ENCODE data around the gene ATF4.

DNA sequence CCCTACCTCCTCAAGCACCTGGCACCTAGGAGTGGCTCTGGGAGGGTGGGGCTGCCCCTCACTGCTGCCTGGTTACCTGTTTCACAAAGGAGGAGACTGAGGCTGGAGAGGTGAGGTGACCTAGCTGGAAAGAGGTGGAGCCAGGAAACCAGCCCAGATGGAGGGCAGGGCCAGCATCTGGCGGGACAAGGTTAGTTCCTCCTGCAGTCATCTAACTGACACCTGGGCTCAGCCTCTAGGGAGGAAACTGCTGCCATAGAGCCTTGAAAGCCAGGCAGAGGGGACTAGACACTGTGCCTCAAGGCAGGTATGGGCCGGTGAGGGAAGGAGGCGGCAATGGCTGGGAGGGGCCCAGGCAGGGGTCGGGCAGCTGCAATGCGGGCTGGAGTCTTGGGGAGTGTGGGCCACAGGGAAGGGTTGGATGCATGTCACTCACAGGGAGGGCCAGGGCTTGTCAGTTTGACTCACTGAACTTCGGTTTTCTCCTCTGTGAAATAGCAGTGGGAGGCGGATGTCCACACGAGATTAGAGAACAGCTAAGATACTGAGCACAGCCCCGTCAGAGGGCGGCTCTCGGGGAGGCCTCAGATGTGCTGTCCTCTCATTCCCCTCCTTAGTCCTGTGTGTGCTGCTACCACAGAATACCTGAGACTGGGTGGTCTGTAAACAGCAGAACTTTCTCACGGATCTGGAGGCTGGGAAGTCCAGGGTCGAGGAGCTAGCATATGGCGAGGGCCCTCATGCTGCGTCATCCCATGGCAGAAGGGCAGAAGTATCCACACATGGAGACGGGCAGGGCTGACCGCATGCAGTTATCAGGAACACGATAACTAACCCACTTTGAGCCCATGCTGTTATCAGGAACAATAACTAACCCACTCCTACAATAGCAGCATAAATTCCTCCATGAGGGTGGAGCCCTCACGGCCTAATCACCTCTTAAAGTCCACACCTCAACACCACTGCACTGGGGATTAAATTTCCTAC is 47.5 kb upstream of the ATF4 start:
- no peak for TF ChIP-seq CTCF (IDR thresholded peaks at IDR 0.05 in 2 of 3, conservative IDR thresholded peaks at IDR 0.05 in 1 of 3; ENCODE audit: borderline replicate concordance in 1 of 3, insufficient read depth in 1 of 3, low read depth in 2 of 3, low read length in 2 of 3)
- no peak for TF ChIP-seq CEBPB (IDR thresholded peaks at IDR 0.05; ENCODE audit: low read depth)
